ENCODE data around the gene MED10. TPM values are rescaled to one million over a fixed set of nuclear protein-coding genes. Genes with fewer than 3 reads are reported as not detected.

MED10 gene
- total RNA-seq, 1 experiment from 2014 or later, result 94.0 TPM

GRCh38 chr5:6338135-6338534 is 40.2 kb downstream of the MED10 start:
- CTCF ChIA-PET, result no interaction called here

DNA sequence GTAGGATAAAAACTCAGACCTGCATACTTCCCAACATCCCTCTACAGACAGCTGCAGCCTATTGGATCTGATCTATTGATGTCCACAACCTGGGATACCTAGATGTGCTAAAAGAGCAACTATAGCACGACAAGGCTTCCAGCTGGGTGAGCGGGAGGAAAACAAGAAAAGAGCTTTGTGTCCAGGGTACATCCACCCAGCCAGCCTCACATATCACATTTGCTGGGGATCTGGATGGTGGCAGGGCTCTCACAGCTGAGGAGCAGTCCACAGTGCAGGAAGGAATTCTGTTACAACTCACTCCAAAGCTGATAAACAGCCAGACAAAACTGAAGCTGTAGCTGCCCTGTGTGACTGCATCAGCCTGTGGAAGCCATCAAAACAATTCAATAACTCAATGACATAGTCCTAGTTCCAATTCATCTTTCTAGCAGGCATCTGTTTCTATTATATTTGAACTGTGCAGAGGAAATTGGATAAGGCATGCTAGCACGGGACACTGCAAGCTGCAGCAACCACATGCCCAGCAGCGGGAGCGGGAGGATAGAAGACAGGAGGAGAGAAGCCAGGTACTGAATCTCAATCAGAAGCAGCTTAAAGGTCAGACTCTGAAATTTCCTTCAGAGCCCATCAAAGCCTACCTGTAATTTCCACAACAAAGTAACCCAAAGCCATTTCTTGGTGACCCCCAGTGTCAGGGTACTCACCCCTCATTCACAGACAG is 45.0 kb downstream of the MED10 start:
- Histone ChIP-seq H3K4me3 (ENCODE audit: low read length) (no peak overlapping the region), H3K36me3 (ENCODE audit: low read depth, low read length) (no peaks in the 10 kb centered on the region), H3K79me2 (ENCODE audit: low read length) (no peaks in the 10 kb centered on the region), H3K9ac (ENCODE audit: low read length) (no peak overlapping the region), H2AFZ (ENCODE audit: low read length) (no peak overlapping the region), H3K9me2 (replicated peaks; ENCODE audit: low read length) (0 out of 2 replicates have a peak, but pooled peaks cover 2% of the 10 kb centered on the region), H3K9me3 (ENCODE audit: low read length) (peaks cover 3% of the 10 kb centered on the region; the same call in 1 of the 2 replicates), H3F3A (ENCODE audit: low read length, unreplicated experiment) (no peaks in the 10 kb centered on the region), H3K27me3 (ENCODE audit: low read length) (no peaks in the 10 kb centered on the region), H3K4me1 (ENCODE audit: insufficient read depth, low read length) (no peaks in the 10 kb centered on the region), H4K20me1 (ENCODE audit: low read length) (0 out of 2 replicates have a peak, but pooled peaks cover 2% of the 10 kb centered on the region), H3K4me2 (ENCODE audit: low read length) (no peak overlapping the region), H3K27ac (ENCODE audit: low read length) (no peak overlapping the region)
- ChIA-PET CTCF (no interaction called here), POLR2A (ENCODE audit: unreplicated experiment) (interaction anchor here (0.6 kb wide), 1 partner anchor 45 kb away, joined by 3 read pairs; no protein-coding TSS in a partner anchor)
- DNase-seq, result no peak
- intact Hi-C loops (cut with micrococcal nuclease), result no loop called here
- BruUV-seq (replicated peaks), result no TSS peak
- ATAC-seq, result no peak
- TF ChIP-seq CTCF (conservative IDR thresholded peaks at IDR 0.05; ENCODE audit: low read depth, low read length) (no peak), EZH2phosphoT487 (IDR thresholded peaks at IDR 0.05; ENCODE audit: borderline replicate concordance, low read length) (no peak), EZH2 (IDR thresholded peaks at IDR 0.05; ENCODE audit: low read length, unreplicated experiment) (no peak)

More at GRCh38 chr5:6338135-6338534, 40.2 kb downstream of the MED10 start:
- Histone ChIP-seq H3K79me2 (ENCODE audit: low read length) (no peaks in the 10 kb centered on the region), H3K4me2 (ENCODE audit: low read length) (no peak overlapping the region), H3K9ac (ENCODE audit: low read length) (no peak overlapping the region), H3K27ac (ENCODE audit: low read length) (no peak overlapping the region), H3K9me2 (replicated peaks; ENCODE audit: low read length) (no peaks in the 10 kb centered on the region), H3K27me3 (ENCODE audit: low read length) (no peaks in the 10 kb centered on the region), H3F3A (ENCODE audit: low read length, unreplicated experiment) (no peaks in the 10 kb centered on the region), H3K4me1 (ENCODE audit: insufficient read depth, low read length) (no peaks in the 10 kb centered on the region), H2AFZ (ENCODE audit: low read length) (no peak overlapping the region), H3K36me3 (ENCODE audit: low read depth, low read length) (no peaks in the 10 kb centered on the region), H3K4me3 (ENCODE audit: low read length) (no peak overlapping the region), H4K20me1 (ENCODE audit: low read length) (no peaks in the 10 kb centered on the region), H3K9me3 (ENCODE audit: low read length) (no peaks in the 10 kb centered on the region)
- TF ChIP-seq CTCF (conservative IDR thresholded peaks at IDR 0.05; ENCODE audit: low read depth, low read length) (no peak), EZH2phosphoT487 (IDR thresholded peaks at IDR 0.05; ENCODE audit: borderline replicate concordance, low read length) (no peak), EZH2 (IDR thresholded peaks at IDR 0.05; ENCODE audit: low read length, unreplicated experiment) (no peak)
- no peak for ATAC-seq
- POLR2A ChIA-PET (ENCODE audit: unreplicated experiment), result no interaction called here
- BruUV-seq (replicated peaks), result no TSS peak
- DNase-seq, result no peak
- intact Hi-C loops (cut with micrococcal nuclease), result no loop called here

DNA sequence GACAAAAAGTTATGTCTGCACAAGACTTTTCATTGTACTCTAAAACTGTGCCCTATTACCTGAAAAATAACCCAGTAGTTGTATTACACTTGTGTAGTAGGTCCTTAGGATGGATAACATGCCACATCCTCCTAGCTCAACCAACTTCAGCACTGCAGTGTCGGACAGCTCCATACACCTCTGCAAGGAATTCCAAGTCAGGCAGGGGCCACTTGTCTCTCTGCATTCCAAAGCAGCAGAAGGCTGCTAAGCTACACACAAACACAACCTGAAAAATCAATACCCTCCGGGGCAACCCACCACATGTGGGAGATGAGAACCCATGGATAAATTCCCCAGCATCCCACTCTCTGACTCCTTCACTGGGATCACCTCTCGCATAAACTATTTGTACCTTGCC is 50.2 kb downstream of the MED10 start:
- Histone ChIP-seq H3K9me2 (replicated peaks; ENCODE audit: low read length) (0 out of 2 replicates have a peak, but pooled peaks cover 3% of the 10 kb centered on the region), H2AFZ (ENCODE audit: low read length) (no peak overlapping the region), H3K27ac (ENCODE audit: low read length) (no peak overlapping the region), H3K27me3 (ENCODE audit: low read length) (no peaks in the 10 kb centered on the region), H3K9me3 (ENCODE audit: low read length) (peaks cover 3% of the 10 kb centered on the region; the same call in 1 of the 2 replicates), H3K4me1 (ENCODE audit: insufficient read depth, low read length) (no peaks in the 10 kb centered on the region), H4K20me1 (ENCODE audit: low read length) (0 out of 2 replicates have a peak, but pooled peaks cover 3% of the 10 kb centered on the region), H3K9ac (ENCODE audit: low read length) (no peak overlapping the region), H3F3A (ENCODE audit: low read length, unreplicated experiment) (no peaks in the 10 kb centered on the region), H3K4me2 (ENCODE audit: low read length) (no peak overlapping the region), H3K79me2 (ENCODE audit: low read length) (no peaks in the 10 kb centered on the region), H3K36me3 (ENCODE audit: low read depth, low read length) (no peaks in the 10 kb centered on the region), H3K4me3 (ENCODE audit: low read length) (no peak overlapping the region)
- intact Hi-C loops (cut with micrococcal nuclease), result no loop called here
- no TSS peak for BruUV-seq (replicated peaks)
- CTCF ChIA-PET, result no interaction called here
- POLR2A ChIA-PET (ENCODE audit: unreplicated experiment), result no interaction called here
- TF ChIP-seq CTCF (conservative IDR thresholded peaks at IDR 0.05; ENCODE audit: low read depth, low read length) (no peak), EZH2phosphoT487 (IDR thresholded peaks at IDR 0.05; ENCODE audit: borderline replicate concordance, low read length) (no peak), EZH2 (IDR thresholded peaks at IDR 0.05; ENCODE audit: low read length, unreplicated experiment) (no peak)
- no peak for ATAC-seq
- DNase-seq, result peak; percentile 87
